Measurements from ENCODE around the gene TRUB2.

TRUB2 gene

DNA sequence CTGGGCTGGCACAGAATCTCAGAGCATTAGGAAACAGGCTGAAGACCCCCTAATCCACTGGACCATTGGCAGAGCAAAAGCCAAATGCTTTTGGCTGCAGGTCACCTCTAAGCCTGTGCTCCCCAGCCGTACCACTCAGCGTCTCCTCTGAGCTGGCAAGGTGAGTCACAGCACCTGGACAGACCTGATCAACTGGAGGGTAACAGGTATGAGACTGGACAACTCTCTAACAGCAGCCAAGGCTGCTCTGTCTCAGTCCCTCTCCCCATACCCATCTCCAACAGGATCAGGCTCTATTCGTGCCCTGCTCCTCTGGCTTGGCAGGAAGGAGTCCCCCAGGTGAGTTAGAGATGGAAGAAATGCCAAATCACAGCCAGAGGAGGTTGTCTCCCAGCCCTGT lies 51.1 kb downstream of the TRUB2 start:
- no peak for DNase-seq (ENCODE audit: low spot score)

DNA sequence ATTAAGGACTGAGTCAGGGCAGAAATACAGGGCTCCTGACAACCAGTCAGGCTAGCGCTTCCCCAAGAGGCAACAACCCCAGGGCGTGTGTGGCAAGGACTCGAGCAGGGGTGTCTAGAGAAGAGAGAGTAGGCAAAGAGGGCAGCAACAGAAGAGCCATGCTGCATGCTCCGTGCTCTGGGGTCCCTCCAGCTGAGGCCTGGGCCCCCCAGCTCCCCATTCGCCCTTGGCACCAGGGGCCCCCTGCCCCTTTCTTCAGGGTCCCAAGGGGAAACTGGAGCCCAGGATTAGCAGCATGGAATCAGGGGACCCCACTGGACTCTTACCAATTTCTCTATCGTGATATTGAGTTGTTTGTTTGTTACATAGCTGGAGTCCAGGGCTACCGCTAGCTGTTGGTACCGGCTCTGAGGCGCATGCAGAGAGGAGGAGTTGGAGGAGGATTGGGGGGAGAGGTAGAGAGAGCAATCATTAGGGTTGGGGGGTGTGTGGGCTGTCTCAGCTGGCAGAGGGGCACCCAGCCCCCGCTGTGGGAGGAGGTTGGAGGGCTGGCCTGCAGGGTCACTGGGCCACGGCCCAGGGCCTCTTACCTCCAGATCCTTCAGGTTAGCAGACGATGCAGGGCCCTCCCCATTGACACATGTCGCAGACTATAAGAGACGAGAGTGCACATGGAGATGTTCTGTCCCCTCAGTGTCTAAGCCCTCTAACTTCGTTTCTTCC lies 55.2 kb downstream of the TRUB2 start:
- DNase-seq (ENCODE audit: low spot score) = no peak

DNA sequence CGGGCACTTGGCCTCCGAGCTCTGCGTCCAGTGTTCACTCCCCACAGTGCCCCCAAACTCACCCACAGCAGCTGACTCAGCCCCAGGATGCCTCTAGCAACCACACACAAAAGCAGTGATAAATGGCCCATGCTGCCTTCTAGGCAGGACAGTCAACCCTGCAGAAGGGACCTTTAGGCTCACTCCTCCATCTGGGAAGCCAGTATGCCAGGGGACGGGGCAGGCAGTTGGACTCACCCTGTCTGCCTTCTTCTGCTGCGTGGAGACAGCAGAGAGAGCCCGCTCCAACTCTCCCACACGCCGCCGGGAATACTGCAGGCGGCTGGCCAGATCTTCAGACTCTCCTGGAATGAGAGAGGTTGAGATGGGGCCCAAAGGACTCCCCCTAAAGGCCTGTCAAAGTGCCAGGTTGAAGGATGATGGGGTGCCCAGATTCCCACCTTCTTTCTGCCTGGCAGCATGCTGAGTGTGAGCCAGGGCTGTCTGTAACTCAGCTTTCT lies 56.8 kb downstream of the TRUB2 start:
- no peak for DNase-seq (ENCODE audit: low spot score)

DNA sequence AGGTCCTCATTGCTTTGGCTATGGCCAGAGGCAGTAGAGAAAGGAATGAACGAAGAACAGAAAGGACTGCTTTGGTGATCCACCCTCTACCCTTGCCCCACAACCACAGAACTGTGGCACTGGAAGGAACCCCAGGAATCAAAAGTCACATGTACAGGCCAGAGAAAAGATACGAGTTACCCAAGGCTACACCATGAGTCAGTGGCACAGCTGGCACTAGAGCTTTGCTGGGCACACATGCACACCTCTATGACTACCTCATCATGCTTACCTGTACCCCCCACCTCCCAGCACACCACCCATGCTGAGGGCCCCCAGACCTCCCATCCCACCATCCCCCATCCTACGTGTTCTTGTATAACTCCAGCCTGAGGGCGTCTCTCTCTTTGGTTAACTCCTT lies 59.6 kb downstream of the TRUB2 start:
- DNase-seq (ENCODE audit: low spot score) = no peak

DNA sequence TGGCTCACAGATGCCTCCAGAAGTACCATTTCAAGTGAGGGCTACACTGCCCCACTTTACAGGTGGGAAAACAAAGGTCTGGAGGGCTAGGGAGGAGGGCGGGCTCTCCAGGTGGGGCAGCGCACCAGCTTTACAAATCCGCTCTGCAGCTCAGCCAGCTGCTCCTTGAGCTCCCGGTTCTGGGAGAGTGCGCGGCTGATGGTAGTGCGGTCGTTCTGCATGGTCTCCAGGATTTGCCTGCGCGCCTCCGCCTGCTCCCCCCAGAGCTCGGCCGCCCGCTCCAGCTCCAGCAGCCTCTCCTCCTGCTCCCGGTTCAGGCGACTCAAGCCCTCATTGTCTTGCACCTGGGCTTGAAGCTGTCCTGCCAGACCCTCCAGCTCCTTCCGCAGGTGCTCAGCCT lies 61.9 kb downstream of the TRUB2 start:
- DNase-seq (ENCODE audit: low spot score) = no peak

DNA sequence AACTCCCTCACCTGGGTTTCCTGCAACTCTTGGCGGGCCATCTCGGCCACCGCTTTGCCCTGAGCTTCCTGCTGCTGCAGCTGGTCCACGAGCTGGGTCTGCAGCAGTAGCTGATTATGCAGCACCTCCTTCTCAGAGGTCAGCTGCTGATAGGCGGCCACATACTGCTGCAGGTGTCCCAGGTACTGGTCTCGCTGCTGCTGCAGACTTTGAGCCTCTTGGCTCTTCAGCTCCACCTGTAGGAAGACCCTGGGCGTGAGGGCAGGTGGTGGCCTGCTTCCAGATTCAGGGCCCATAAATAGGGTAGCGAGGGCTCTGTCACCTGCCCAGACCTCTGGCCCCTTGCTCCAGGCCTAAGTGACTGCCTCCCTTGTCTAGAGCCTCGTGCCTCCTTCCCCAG lies 63.1 kb downstream of the TRUB2 start:
- DNase-seq (ENCODE audit: low spot score) = no peak

DNA sequence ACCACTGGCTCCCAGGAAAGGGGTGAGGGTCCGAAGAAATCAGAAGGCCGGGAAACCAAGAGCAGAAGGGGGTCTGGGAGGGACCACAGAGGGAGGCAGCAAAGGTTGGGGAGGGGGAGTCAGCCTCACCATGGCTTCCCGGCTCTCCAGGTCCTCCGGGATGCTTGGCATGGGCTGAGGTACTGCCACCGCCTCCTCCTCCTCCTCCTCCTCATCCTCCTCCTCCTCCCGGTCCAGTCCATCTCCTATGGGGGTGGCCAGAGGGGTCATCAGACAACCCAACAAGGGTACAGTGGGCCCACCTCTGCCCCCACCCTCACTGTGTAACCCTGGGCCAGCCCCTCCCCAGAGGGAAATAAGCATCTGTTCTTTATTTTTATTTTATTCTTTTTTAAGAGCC lies 63.9 kb downstream of the TRUB2 start:
- no peak for DNase-seq (ENCODE audit: low spot score)

DNA sequence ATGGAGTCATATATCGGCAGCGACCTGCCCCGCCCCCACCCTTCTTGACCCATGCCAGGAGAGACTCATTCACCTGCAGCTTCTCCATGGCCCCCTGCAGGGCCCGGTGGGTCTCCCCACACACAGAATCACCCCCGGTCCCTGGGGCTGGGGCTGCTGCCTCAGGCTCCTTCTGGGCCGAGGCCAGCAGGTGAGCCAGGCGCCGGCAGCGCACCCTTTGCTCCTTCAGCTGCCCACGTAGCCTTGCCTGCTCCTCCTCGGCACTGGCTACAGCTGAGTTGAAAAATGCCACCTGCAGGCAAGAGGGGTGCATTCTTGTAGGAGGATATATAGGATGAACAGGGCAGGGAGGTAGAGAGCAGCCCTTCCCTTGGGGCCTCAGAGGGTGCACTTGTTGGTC lies 64.3 kb downstream of the TRUB2 start:
- DNase-seq (ENCODE audit: low spot score) = no peak

DNA sequence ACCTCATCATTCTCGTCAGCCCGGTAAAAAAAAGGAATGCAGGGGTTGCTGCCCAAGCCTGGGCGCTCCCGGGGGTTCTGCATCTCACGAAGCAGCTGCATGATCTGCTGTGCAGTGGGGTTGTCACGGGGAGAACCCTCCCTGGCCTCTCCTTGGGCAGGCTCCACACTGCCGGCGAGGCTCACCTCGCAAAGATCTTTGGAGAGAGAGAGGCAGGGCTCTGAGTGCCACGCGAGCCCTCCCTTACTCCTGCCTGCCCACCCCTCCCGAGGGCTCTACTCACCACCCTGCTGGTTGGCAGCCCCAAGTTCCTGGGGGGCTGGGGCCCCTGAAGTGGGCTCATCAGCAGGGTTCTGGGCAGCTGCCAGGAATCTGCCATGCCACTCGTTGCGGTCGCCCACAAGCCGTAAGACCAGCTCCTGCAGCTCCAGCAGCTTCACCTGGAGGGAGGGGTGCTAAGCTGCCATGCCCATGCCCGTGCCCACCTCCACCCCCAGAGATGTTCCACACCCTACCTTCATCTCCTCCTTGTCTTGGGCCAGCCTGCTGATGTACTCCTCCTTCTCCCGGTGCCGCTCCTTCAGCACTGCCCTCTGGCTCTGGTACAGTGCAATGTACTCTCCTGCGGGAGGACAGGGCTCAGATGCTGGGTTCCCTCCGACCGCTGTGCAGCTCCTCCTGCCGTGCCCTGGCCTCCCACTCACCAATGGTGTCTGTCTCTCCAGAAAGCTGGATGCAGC lies 65.0 kb downstream of the TRUB2 start:
- no peak for DNase-seq (ENCODE audit: low spot score)
